NCI-H460 (cell line): ENCODE results near the gene ENC1. TPM values are rescaled to one million over a fixed set of nuclear protein-coding genes. Genes with fewer than 3 reads are reported as not detected.
A peak's percentile ranks its signal among the peaks of the same experiment; 100 is the strongest.

Source experiments
- DNase-seq: peaks from one replicate; pipeline ENCODE4 v3.0.0-alpha.2; 2016; ENCODE audit warnings: low read depth; ENCODE audit errors: extremely low read depth
- total RNA-seq: library from RNA; depleted of rRNA; stranded (reverse); fragments of >200 nt; shearing (Covaris generic); gene quantifications from 2 replicates; pipeline ENCODE4 v1.2.3, GENCODE V29; 2014

ENC1 gene
- total RNA-seq, 1 experiment from 2014 or later: 76.9 TPM

- no peak for DNase-seq
Observed at GRCh38 chr5:74633695-74634094, 6.8 kb downstream of the ENC1 start.

GRCh38 chr5:74632947-74633356 is 7.6 kb downstream of the ENC1 start:
- DNase-seq: no peak

GRCh38 chr5:74631081-74631953 is 9.2 kb downstream of the ENC1 start:
- peak; percentile 91 for DNase-seq

GRCh38 chr5:74630453-74631066 is 10.0 kb downstream of the ENC1 start:
- peak; percentile 94 for DNase-seq

GRCh38 chr5:74629326-74629725 is 11.2 kb downstream of the ENC1 start:
- DNase-seq: no peak

GRCh38 chr5:74628359-74628758 is 12.2 kb downstream of the ENC1 start:
- DNase-seq: no peak

GRCh38 chr5:74627646-74628279 is 12.8 kb downstream of the ENC1 start:
- no peak for DNase-seq

GRCh38 chr5:74626386-74627222 is 13.9 kb downstream of the ENC1 start:
- DNase-seq: no peak

GRCh38 chr5:74625742-74626241 is 14.7 kb downstream of the ENC1 start:
- no peak for DNase-seq

GRCh38 chr5:74624931-74625505 is 15.5 kb downstream of the ENC1 start:
- no peak for DNase-seq

- no peak for DNase-seq
Observed at GRCh38 chr5:74624501-74624900, 16.0 kb downstream of the ENC1 start.

GRCh38 chr5:74623748-74624408 is 16.6 kb downstream of the ENC1 start:
- DNase-seq: no peak

GRCh38 chr5:74623006-74623611 is 17.4 kb downstream of the ENC1 start:
- no peak for DNase-seq

GRCh38 chr5:74622122-74622521 is 18.4 kb downstream of the ENC1 start:
- DNase-seq: no peak

- no peak for DNase-seq
Observed at GRCh38 chr5:74621492-74621891, 19.0 kb downstream of the ENC1 start.

GRCh38 chr5:74619308-74619707 is 21.2 kb downstream of the ENC1 start:
- DNase-seq: no peak

GRCh38 chr5:74618106-74618505 is 22.4 kb downstream of the ENC1 start:
- no peak for DNase-seq

GRCh38 chr5:74617202-74617601 is 23.3 kb downstream of the ENC1 start:
- no peak for DNase-seq
